Caco-2 (cell line): ENCODE measurements around the gene SLC26A9. TPM values are rescaled to one million over a fixed set of nuclear protein-coding genes. Genes with fewer than 3 reads are reported as not detected.

Source experiments
- BruUV-seq: library from RNA; stranded (reverse); fragments of 400-500 nt; replicated peaks from 2 replicates; lab custom pipeline; 2021; lab: Mats Ljungman, UMichigan
- CTCF ChIA-PET: fragments of 300-600 bp; sonication (Branson Sonifier 250); formaldehyde crosslinking; loops from one replicate; lab custom pipeline; 2022; ENCODE audit warnings: antibody characterized with exemption; lab: Charles Lee
- POLR2A ChIA-PET: fragments of 300-600 bp; sonication (Branson Sonifier 250); formaldehyde crosslinking; loops from one replicate; lab custom pipeline; 2022; ENCODE audit warnings: antibody characterized with exemption; lab: Charles Lee
- DNase-seq, 2 experiments: peaks; one replicate each; pipeline versions ENCODE4 v3.0.0 to v3.0.0-alpha.2; 2020 to 2022
- H3K27me3 ChIP-seq: replicated peaks from 2 replicates; pipeline ENCODE4 v1.6.0; 2011; ENCODE audit warnings: low read length; ENCODE audit not compliant: control insufficient read depth, insufficient read depth
- H3K36me3 ChIP-seq: 2 replicates; pipeline ENCODE4 v1.5.1; 2011; ENCODE audit warnings: low read length; ENCODE audit not compliant: control insufficient read depth, insufficient read depth
- H3K4me1 ChIP-seq: fragments of 250-450 bp; sonication (Bioruptor Pico); 2 replicates; pipeline ENCODE4 v1.5.1; 2020; ENCODE audit warnings: mild to moderate bottlenecking
- H3K4me3 ChIP-seq: 2 replicates; pipeline ENCODE4 v1.5.1; 2011; ENCODE audit warnings: low read depth, mild to moderate bottlenecking, control low read depth, low read length
- H3K9me3 ChIP-seq: fragments of 250-450 bp; sonication (Bioruptor Pico); 2 replicates; pipeline ENCODE4 v1.5.1; 2020; ENCODE audit warnings: mild to moderate bottlenecking, moderate library complexity
- H3K27ac Mint-ChIP-seq: one replicate; pipeline ENCODE4 v1.8.0; 2022; ENCODE audit warnings: mixed read lengths; ENCODE audit not compliant: unreplicated experiment
- H3K27me3 Mint-ChIP-seq: one replicate; pipeline ENCODE4 v1.8.0; 2022; ENCODE audit warnings: mixed read lengths; ENCODE audit not compliant: insufficient read depth, unreplicated experiment
- H3K36me3 Mint-ChIP-seq: one replicate; pipeline ENCODE4 v1.8.0; 2022; ENCODE audit warnings: mild to moderate bottlenecking, mixed read lengths; ENCODE audit not compliant: insufficient read depth, unreplicated experiment
- H3K4me1 Mint-ChIP-seq: one replicate; pipeline ENCODE4 v1.8.0; 2022; ENCODE audit warnings: low read depth, mixed read lengths; ENCODE audit not compliant: unreplicated experiment
- H3K4me3 Mint-ChIP-seq: one replicate; pipeline ENCODE4 v1.8.0; 2022; ENCODE audit warnings: mild to moderate bottlenecking, moderate library complexity, mixed read lengths; ENCODE audit not compliant: unreplicated experiment
- H3K9me3 Mint-ChIP-seq: one replicate; pipeline ENCODE4 v1.8.0; 2022; ENCODE audit warnings: mixed read lengths; ENCODE audit not compliant: unreplicated experiment
- CTCF ChIP-seq, 2 experiments: fragments of 200-600 bp in 1 of 2; IDR thresholded peaks; 1 replicate in 1 of 2; 2 replicates in 1 of 2; pipeline versions ENCODE4 v1.5.1 to v1.8.0; 2011 to 2022; ENCODE audit warnings: antibody characterized with exemption in 1 of 2, control low read depth in 1 of 2, inconsistent platforms in 1 of 2, low read depth in 1 of 2, low read length in 1 of 2, mild to moderate bottlenecking in 1 of 2, moderate library complexity in 1 of 2; ENCODE audit not compliant: insufficient read depth in 1 of 2, severe bottlenecking in 1 of 2, unreplicated experiment in 1 of 2
- intact Hi-C: fragments of 100-400 bp; cut with micrococcal nuclease; formaldehyde crosslinking; loops from one replicate; pipeline ENCODE4 v1.10.0; 2022; ENCODE audit not compliant: unreplicated experiment
- total RNA-seq: library from RNA; stranded (reverse); gene quantifications from 2 replicates; pipeline ENCODE4 v1.2.3, GENCODE V29; 2022

Gene SLC26A9
- total RNA-seq, 1 experiment from 2014 or later, result not detected

DNA sequence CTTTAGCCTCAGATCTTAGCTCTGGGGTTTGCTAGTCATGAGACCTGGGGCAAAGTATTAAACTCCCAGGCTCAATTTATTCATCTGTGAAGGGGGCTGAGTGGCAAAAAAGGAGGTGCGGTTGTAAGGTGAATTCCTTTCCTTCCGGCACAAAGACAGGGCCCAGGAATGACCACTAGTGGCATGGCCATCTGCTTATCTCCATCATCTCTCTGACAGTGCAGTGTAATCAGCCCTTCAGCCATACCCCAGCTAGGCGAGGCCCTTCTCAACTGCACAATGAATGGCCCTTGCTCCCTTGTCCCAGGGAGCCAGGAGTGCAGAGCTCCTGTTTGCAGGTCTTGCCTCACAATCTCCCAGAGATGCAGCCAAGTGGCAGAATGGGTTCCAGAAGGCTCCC lies 5.6 kb upstream of the SLC26A9 start:
- no peaks in the 10 kb centered on the region for H3K36me3 Mint-ChIP-seq
- intact Hi-C loops, result no loop called here
- no peaks in the 10 kb centered on the region for H3K27me3 ChIP-seq
- ChIA-PET CTCF (interaction anchor here (3.0 kb wide), 1 partner anchor 28 kb away, joined by 10 read pairs; no protein-coding TSS in a partner anchor), POLR2A (no interaction called here)
- no peak overlapping the region for H3K27ac Mint-ChIP-seq
- BruUV-seq, result no TSS peak
- H3K27me3 Mint-ChIP-seq, result peaks cover 10% of the 10 kb centered on the region
- H3K4me1 ChIP-seq, result peaks cover 12% of the 10 kb centered on the region; the same call in 1 of the 2 replicates
- H3K9me3 Mint-ChIP-seq, result no peaks in the 10 kb centered on the region
- H3K4me3 ChIP-seq, result no peak overlapping the region
- H3K36me3 ChIP-seq, result no peaks in the 10 kb centered on the region
- no peak for DNase-seq
- no peaks in the 10 kb centered on the region for H3K4me1 Mint-ChIP-seq
- no peak for TF ChIP-seq CTCF (IDR thresholded peaks at IDR 0.05; ENCODE audit: insufficient read depth in 1 of 2, low read depth in 1 of 2, low read length in 1 of 2, severe bottlenecking in 1 of 2, unreplicated experiment in 1 of 2)
- no peak overlapping the region for H3K4me3 Mint-ChIP-seq
- H3K9me3 ChIP-seq, result no peaks in the 10 kb centered on the region

DNA sequence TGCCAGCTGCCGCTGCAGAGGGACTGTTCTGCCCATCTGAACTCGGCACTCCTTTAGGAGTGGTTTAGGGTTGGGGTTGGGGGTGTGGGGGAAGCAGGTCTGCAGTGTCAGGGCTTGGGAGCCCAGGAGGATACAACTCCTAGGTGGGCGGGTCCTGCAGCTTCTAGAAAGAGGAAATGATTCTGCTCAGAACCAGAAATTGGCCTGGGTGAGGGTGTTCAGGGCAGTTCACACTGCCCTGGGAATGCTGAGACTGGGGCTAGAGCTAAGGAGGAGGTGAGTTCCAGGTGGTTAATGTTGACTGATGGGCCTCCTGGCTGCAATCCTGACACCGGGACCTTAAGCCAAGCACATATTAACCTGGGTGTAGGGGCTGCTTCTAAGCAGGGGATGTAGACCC lies 4.8 kb upstream of the SLC26A9 start:
- peaks cover 16% of the 10 kb centered on the region; the same call in 1 of the 2 replicates for H3K4me1 ChIP-seq
- BruUV-seq, result no TSS peak

DNA sequence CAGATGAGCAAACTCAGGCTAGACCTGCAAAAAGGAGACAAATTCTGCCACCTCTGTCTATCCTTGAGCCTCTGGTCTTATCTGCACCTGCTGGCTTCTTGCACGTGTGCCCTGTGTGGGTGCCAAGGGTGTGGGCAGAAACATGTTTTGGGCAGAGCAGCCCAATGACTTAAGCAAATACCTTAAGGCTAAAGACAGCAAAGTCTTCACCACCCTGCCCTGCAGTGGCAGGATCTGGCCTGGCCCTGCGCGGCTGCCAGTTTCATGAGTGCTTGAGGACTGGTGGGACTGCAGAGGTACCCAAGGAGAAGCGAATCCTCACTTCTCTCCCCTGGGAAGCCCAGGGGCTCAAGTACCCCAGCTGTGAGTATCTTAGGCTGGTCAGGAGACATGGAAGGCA lies 3.8 kb upstream of the SLC26A9 start:
- Histone ChIP-seq H3K27me3 (no peaks in the 10 kb centered on the region), H3K36me3 (no peaks in the 10 kb centered on the region), H3K9me3 (no peaks in the 10 kb centered on the region), H3K4me3 (no peak overlapping the region), H3K4me1 (peaks cover 16% of the 10 kb centered on the region; the same call in 1 of the 2 replicates)
- no peak for DNase-seq
- Mint-ChIP-seq H3K4me3 (no peak overlapping the region), H3K4me1 (peaks cover 7% of the 10 kb centered on the region), H3K27me3 (peaks cover 10% of the 10 kb centered on the region), H3K27ac (no peak overlapping the region), H3K9me3 (no peaks in the 10 kb centered on the region), H3K36me3 (no peaks in the 10 kb centered on the region)
- ChIA-PET CTCF (interaction anchor here (0.5 kb wide), 1 partner anchor 289 kb away, joined by 4 read pairs; no protein-coding TSS in a partner anchor), POLR2A (no interaction called here)
- intact Hi-C loops, result no loop called here
- TF ChIP-seq CTCF (IDR thresholded peaks at IDR 0.05; ENCODE audit: insufficient read depth in 1 of 2, low read depth in 1 of 2, low read length in 1 of 2, severe bottlenecking in 1 of 2, unreplicated experiment in 1 of 2), result no peak
- BruUV-seq, result no TSS peak

More for the DNA sequence above, 4.8 kb upstream of the SLC26A9 start:
- H3K27ac Mint-ChIP-seq, result no peak overlapping the region
- no peaks in the 10 kb centered on the region for H3K36me3 Mint-ChIP-seq
- Histone ChIP-seq H3K4me3 (no peak overlapping the region), H3K27me3 (no peaks in the 10 kb centered on the region), H3K9me3 (no peaks in the 10 kb centered on the region), H3K36me3 (no peaks in the 10 kb centered on the region)
- peaks cover 10% of the 10 kb centered on the region for H3K27me3 Mint-ChIP-seq
- H3K9me3 Mint-ChIP-seq, result no peaks in the 10 kb centered on the region
- intact Hi-C loops, result no loop called here
- no peak for DNase-seq
- CTCF ChIA-PET, result interaction anchor here (0.5 kb wide), 1 partner anchor 123 kb away, joined by 3 read pairs; no protein-coding TSS in a partner anchor
- H3K4me3 Mint-ChIP-seq, result no peak overlapping the region
- peaks cover 6% of the 10 kb centered on the region for H3K4me1 Mint-ChIP-seq
- POLR2A ChIA-PET, result interaction anchor here (0.6 kb wide), 1 partner anchor 132 kb away, joined by 5 read pairs; no protein-coding TSS in a partner anchor
- no peak for TF ChIP-seq CTCF (IDR thresholded peaks at IDR 0.05; ENCODE audit: insufficient read depth in 1 of 2, low read depth in 1 of 2, low read length in 1 of 2, severe bottlenecking in 1 of 2, unreplicated experiment in 1 of 2)
